WTC11 (cell line): Measurements from ENCODE around the gene ZCCHC24. TPM values are rescaled to one million over a fixed set of nuclear protein-coding genes. Genes with fewer than 3 reads are reported as not detected.

Experiments used
- ATAC-seq: fragments of 200-7000 bp; cut with Tn5 transposase; 2 replicates; pipeline ENCODE4 v1.10.0; 2021; ENCODE audit warnings: mild to moderate bottlenecking, moderate library complexity
- CTCF ChIA-PET: fragments of 300-600 bp; sonication (Branson Sonifier 250); formaldehyde crosslinking; loops from one replicate; lab custom pipeline; 2021; ENCODE audit warnings: antibody characterized with exemption; lab: Charles Lee
- POLR2A ChIA-PET: fragments of 350-600 bp; sonication (Branson Sonifier 250); formaldehyde crosslinking; loops from one replicate; lab custom pipeline; 2021; ENCODE audit warnings: antibody characterized with exemption; lab: Charles Lee
- DNase-seq: peaks from one replicate; pipeline ENCODE4 v3.0.0; 2021; ENCODE audit warnings: low spot score
- H3K27ac Mint-ChIP-seq: 2 replicates; pipeline ENCODE4 v1.8.0; 2021; ENCODE audit warnings: mixed read lengths
- H3K27me3 Mint-ChIP-seq: 2 replicates; pipeline ENCODE4 v1.8.0; 2021; ENCODE audit warnings: low read depth, mild to moderate bottlenecking, moderate library complexity, mixed read lengths
- H3K36me3 Mint-ChIP-seq: 2 replicates; pipeline ENCODE4 v1.8.0; 2021; ENCODE audit warnings: mixed read lengths
- H3K4me1 Mint-ChIP-seq: 2 replicates; pipeline ENCODE4 v1.8.0; 2022; ENCODE audit warnings: mixed read lengths
- H3K4me3 Mint-ChIP-seq: 2 replicates; pipeline ENCODE4 v1.8.0; 2021; ENCODE audit warnings: mild to moderate bottlenecking, moderate library complexity, mixed read lengths
- H3K9me3 Mint-ChIP-seq: 2 replicates; pipeline ENCODE4 v1.8.0; 2021; ENCODE audit warnings: mixed read lengths
- ATF2 ChIP-seq: sonication (generic); formaldehyde crosslinking; IDR thresholded peaks from 2 replicates; pipeline ENCODE4 v1.8.1; 2022; ENCODE audit warnings: low read depth, missing genetic modification reagents, borderline replicate concordance
- ATF6 ChIP-seq: sonication (generic); formaldehyde crosslinking; IDR thresholded peaks from 2 replicates; pipeline ENCODE4 v1.8.1; 2023; ENCODE audit warnings: mild to moderate bottlenecking, missing genetic modification reagents
- CBFB ChIP-seq: sonication (generic); formaldehyde crosslinking; IDR thresholded peaks from 2 replicates; pipeline ENCODE4 v1.8.1; 2022; ENCODE audit warnings: mild to moderate bottlenecking, low read depth, missing genetic modification reagents
- E2F4 ChIP-seq: sonication (generic); formaldehyde crosslinking; IDR thresholded peaks from 2 replicates; pipeline ENCODE4 v1.8.1; 2022; ENCODE audit warnings: low read depth, mild to moderate bottlenecking, moderate library complexity, missing genetic modification reagents, borderline replicate concordance
- ELF4 ChIP-seq: sonication (generic); formaldehyde crosslinking; IDR thresholded peaks from 2 replicates; pipeline ENCODE4 v1.8.1; 2022; ENCODE audit warnings: low read depth, mild to moderate bottlenecking, moderate library complexity, missing genetic modification reagents
- FOXK1 ChIP-seq: sonication (generic); formaldehyde crosslinking; IDR thresholded peaks from 2 replicates; pipeline ENCODE4 v1.8.0; 2022; ENCODE audit warnings: mild to moderate bottlenecking, moderate library complexity, missing genetic modification reagents
- FOXP1 ChIP-seq: sonication (generic); formaldehyde crosslinking; IDR thresholded peaks from 2 replicates; pipeline ENCODE4 v1.8.0; 2022; ENCODE audit warnings: missing genetic modification reagents, mild to moderate bottlenecking, moderate library complexity, borderline replicate concordance
- GRHL2 ChIP-seq: fragments of 250-450 bp; sonication (Bioruptor Pico); IDR thresholded peaks from 2 replicates; pipeline ENCODE4 v1.8.0; 2022; ENCODE audit warnings: mild to moderate bottlenecking, moderate library complexity; ENCODE audit not compliant: insufficient replicate concordance, severe bottlenecking
- JUN ChIP-seq: sonication (generic); formaldehyde crosslinking; IDR thresholded peaks from 2 replicates; pipeline ENCODE4 v1.8.0; 2023; ENCODE audit warnings: mild to moderate bottlenecking, missing genetic modification reagents
- MYBL2 ChIP-seq: sonication (generic); formaldehyde crosslinking; IDR thresholded peaks from 2 replicates; pipeline ENCODE4 v1.8.1; 2023; ENCODE audit warnings: mild to moderate bottlenecking, moderate library complexity, missing genetic modification reagents
- NR2C2 ChIP-seq: sonication (generic); formaldehyde crosslinking; IDR thresholded peaks from 2 replicates; pipeline ENCODE4 v1.8.0; 2022; ENCODE audit warnings: mild to moderate bottlenecking, missing genetic modification reagents
- NR3C1 ChIP-seq: sonication (generic); formaldehyde crosslinking; conservative IDR thresholded peaks from 2 replicates; pipeline ENCODE4 v1.8.1; 2023; ENCODE audit warnings: low read depth, mild to moderate bottlenecking, missing genetic modification reagents
- RELA ChIP-seq: sonication (generic); formaldehyde crosslinking; IDR thresholded peaks from 2 replicates; pipeline ENCODE4 v1.8.1; 2022; ENCODE audit warnings: missing genetic modification reagents, mild to moderate bottlenecking, borderline replicate concordance
- RORB ChIP-seq: fragments of 250-450 bp; sonication (Bioruptor Pico); IDR thresholded peaks from 2 replicates; pipeline ENCODE4 v1.9.0; 2021; ENCODE audit warnings: mild to moderate bottlenecking
- SOX15 ChIP-seq: fragments of 250-450 bp; sonication (Bioruptor Pico); IDR thresholded peaks from 2 replicates; pipeline ENCODE4 v1.9.0; 2021; ENCODE audit warnings: mild to moderate bottlenecking
- STAT6 ChIP-seq: sonication (generic); formaldehyde crosslinking; conservative IDR thresholded peaks from 2 replicates; pipeline ENCODE4 v1.8.1; 2023; ENCODE audit warnings: mild to moderate bottlenecking, low read depth, missing genetic modification reagents, moderate library complexity
- ZBTB21 ChIP-seq: sonication (generic); formaldehyde crosslinking; IDR thresholded peaks from 2 replicates; pipeline ENCODE4 v1.8.1; 2023; ENCODE audit warnings: mild to moderate bottlenecking, missing genetic modification reagents, borderline replicate concordance
- ZNF317 ChIP-seq: sonication (generic); formaldehyde crosslinking; IDR thresholded peaks from 2 replicates; pipeline ENCODE4 v1.8.1; 2023; ENCODE audit warnings: low read depth, mild to moderate bottlenecking, moderate library complexity, missing genetic modification reagents, borderline replicate concordance
- total RNA-seq: library from RNA; stranded (reverse); gene quantifications from 3 replicates; pipeline ENCODE4 v1.2.3, GENCODE V29; 2021
- TF ChIP-seq, protein P1 (sequence below): sonication (generic); formaldehyde crosslinking; IDR thresholded peaks from 2 replicates; pipeline ENCODE4 v1.8.1; 2022; ENCODE audit warnings: missing genetic modification reagents, borderline replicate concordance

Gene ZCCHC24
- total RNA-seq, 1 experiment from 2014 or later, result 7.7 TPM

DNA sequence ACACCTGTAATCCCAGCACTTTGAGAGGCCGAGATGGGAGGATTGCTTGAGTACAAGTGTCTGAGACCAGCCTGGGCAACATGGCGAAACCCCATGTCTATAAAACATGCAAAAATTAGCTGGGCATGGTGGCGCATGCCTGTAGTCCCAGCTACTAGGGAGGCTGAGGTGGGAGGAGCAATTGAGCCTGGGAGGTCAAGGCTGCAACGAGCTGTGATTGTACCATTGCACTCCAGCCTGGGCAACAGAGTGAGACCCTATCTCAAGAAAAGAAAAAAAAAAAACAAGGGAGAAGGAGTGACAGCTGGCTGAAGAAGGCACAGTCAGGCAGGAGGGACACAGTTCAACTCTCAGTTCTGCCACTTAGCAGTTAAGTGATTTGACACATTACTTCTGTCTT lies 26.4 kb upstream of the ZCCHC24 start (continued):
- TF ChIP-seq STAT6 (CRISPR knock-in tag), result no peak
- no peak for TF ChIP-seq ELF4 (CRISPR knock-in tag)
- TF ChIP-seq JUN, result no peak

GRCh38 chr10:79470096-79470495 lies 24.7 kb upstream of the ZCCHC24 start:
- DNase-seq, result no peak
- POLR2A ChIA-PET, result no interaction called here
- TF ChIP-seq RELA (no peak), ZBTB21 (CRISPR knock-in tag) (no peak), E2F4 (CRISPR knock-in tag) (no peak), NR2C2 (CRISPR knock-in tag) (no peak), ATF6 (no peak), STAT6 (CRISPR knock-in tag) (no peak), GRHL2 (CRISPR knock-in tag) (no peak), CBFB (CRISPR knock-in tag) (no peak), SOX15 (CRISPR knock-in tag) (no peak), ZNF317 (CRISPR knock-in tag) (no peak), FOXK1 (CRISPR knock-in tag) (no peak), FOXP1 (CRISPR knock-in tag) (no peak), ATF2 (no peak), MYBL2 (no peak), RORB (CRISPR knock-in tag) (no peak), NR3C1 (no peak)
- TF ChIP-seq, protein P1, sequence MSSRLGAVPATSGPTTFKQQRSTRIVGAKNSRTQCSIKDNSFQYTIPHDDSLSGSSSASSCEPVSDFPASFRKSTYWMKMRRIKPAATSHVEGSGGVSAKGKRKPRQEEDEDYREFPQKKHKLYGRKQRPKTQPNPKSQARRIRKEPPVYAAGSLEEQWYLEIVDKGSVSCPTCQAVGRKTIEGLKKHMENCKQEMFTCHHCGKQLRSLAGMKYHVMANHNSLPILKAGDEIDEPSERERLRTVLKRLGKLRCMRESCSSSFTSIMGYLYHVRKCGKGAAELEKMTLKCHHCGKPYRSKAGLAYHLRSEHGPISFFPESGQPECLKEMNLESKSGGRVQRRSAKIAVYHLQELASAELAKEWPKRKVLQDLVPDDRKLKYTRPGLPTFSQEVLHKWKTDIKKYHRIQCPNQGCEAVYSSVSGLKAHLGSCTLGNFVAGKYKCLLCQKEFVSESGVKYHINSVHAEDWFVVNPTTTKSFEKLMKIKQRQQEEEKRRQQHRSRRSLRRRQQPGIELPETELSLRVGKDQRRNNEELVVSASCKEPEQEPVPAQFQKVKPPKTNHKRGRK, result no peak
- TF ChIP-seq, all 79 proteins: peak for 0
- H3K4me3 Mint-ChIP-seq, result no peak overlapping the region
- no peaks in the 10 kb centered on the region for H3K9me3 Mint-ChIP-seq
- peaks cover 8% of the 10 kb centered on the region for H3K27me3 Mint-ChIP-seq
- H3K27ac Mint-ChIP-seq, result no peak overlapping the region
- H3K36me3 Mint-ChIP-seq, result no peaks in the 10 kb centered on the region
- CTCF ChIA-PET, result interaction anchor here (1.3 to 5.6 kb wide), 4 partner anchors 18 to 95 kb away, joined by 3 to 67 read pairs (median 16); partner anchors contain the start of gene ZCCHC24
- no peak for ATAC-seq
- H3K4me1 Mint-ChIP-seq, result no peaks in the 10 kb centered on the region
